ENCODE data around the gene PTPRC.
A peak's percentile ranks its signal among the peaks of the same experiment; 100 is the strongest.

The PTPRC gene

DNA sequence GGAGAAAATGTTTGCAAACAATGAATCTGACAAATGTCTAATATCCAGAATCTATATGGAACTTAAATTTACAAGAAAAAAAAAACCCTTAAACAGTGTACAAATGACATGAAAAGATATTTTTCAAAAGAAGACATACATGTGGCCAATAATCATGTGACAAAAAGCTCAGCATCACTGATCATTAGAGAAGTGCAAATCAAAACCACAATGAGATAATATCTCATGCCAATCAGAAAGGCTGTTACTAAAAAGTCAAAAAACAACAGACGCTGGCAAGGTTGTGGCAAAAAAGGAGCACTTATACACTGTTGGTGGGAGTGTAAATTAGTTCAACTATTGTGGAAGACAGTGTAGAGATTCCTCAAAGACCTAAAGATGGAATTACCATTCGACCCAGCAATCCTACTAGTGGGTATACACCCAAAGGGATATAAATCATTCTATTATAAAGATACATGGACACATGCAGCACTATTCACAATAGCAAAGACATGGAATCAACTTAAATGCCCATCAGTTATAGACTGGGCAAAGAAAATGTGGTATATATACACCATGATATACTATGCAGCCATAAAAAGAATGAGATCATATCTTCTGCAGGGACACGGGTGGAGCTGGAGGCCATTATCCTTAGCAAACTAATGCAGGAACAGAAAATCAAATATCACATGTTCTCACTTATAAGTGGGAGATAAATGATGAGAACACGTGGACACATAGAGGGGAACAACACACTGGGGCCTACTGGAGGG is 123.2 kb downstream of the PTPRC start:
- no peak for DNase-seq (ENCODE audit: low spot score)

- peak; percentile 71 for DNase-seq (ENCODE audit: low spot score)
These were observed 124.5 kb downstream of the PTPRC start for GRCh38 chr1:198763298-198763714.

DNA sequence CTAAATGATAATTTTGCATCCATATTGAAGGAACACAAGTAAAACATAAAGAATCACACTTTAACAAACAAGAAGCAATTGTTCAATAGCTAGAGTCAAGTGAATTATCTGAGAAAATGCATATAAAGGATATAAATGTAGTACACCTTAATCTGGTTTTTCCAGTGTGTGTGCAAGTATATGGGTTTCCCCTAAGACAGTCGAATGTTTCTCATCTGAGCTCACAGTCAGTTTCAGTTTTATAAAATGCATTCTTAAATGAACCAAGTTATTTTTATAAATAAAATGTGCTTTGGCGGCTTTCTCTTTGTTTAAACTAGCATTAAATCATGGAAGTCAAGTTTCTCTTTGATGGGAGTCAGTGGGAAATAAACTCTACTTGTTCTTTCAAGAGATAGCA is 125.9 kb downstream of the PTPRC start:
- no peak for DNase-seq (ENCODE audit: low spot score)

- no peak for DNase-seq (ENCODE audit: low spot score)
These were observed 126.6 kb downstream of the PTPRC start for GRCh38 chr1:198765416-198765815.

DNA sequence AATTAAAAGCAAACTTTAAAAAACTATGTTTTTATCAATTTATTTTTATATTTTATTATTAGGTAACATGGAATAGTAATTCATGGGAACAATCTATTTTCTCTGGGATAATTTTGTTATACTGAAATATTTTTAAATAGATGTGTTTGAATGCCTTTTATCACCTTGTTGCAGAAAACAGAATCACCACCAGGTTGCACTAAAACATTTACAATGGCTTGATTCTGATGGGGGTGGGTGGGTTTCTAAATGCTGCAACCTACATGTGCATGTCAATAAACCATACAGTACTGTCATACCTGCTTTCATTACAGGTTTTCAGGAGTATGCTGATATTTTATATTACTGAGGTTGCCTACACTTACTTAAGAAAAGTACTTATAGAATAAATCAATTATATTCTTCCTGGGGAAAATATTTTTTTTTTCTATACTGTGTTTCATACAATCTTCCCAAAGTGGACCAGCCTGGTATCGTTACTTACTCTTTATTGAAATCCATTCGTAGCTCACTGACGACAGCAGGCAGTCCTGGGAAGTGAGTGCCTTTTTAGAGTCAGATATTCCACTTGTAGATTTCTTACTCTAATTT is 132.8 kb downstream of the PTPRC start:
- DNase-seq (ENCODE audit: low spot score), result peak; percentile 53

GRCh38 chr1:198772626-198773025 is 133.8 kb downstream of the PTPRC start:
- DNase-seq (ENCODE audit: low spot score), result no peak

DNA sequence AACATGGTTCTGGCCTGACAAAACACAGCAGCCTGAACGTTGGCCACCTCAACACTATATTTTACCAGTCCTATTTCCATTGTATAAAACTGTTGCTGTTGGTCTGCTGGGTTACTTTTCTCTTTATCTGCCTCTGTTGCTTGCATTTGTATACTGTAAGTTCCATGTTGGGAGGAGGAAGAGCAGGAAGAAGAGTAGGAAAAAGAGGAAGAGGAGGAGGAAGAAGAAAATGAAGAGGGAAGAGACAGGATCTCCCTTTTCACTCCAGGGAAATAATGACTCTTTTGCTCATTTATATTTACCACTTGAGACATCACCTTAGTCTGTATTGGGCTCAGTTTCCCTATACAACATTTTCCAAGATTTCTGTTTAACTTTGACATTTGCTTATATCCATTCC is 134.2 kb downstream of the PTPRC start:
- DNase-seq (ENCODE audit: low spot score), result no peak

DNA sequence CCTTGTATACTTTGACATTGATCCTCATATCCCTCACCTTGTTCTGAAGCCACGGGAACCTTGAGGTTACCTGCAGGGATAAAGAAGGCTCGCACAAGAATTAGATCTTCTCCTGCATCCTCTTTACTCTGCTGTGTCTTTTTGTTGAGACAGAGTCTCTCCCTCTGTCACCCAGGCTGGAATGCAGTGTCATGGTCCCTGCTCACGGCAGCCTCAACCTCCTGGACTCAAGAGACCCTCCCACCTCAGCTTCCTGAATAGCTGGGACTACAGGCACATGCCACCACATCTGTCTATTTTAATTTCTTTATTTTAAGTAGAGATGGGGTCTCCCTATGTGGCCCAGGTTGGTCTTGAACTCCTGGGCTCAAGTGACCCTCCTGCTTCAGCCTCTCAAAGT is 134.7 kb downstream of the PTPRC start:
- no peak for DNase-seq (ENCODE audit: low spot score)

- DNase-seq (ENCODE audit: low spot score), result no peak
These were observed 135.6 kb downstream of the PTPRC start for GRCh38 chr1:198774421-198774820.

- DNase-seq (ENCODE audit: low spot score), result no peak
These were observed 136.8 kb downstream of the PTPRC start for GRCh38 chr1:198775606-198776005.

DNA sequence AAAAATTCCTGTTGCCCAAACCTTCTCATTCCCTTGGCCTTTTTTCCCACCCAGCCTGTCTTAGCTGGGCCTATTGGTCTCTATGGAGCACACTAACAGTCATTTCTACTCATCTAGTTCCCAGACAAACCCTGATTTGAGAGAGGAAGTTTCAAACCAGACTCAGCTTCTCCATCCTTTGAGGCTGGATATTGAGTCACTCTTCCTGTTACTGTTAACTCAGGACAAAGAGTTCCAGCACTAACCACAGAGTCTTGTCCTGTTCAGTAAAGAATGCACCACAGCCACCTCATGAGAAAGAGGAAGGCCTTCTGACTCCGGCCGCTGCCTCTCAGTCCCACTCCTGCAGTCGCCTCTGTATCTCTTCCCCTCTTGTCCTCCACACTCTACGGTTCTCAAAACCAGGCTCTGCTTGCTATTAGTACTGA is 137.8 kb downstream of the PTPRC start:
- peak; percentile 90 for DNase-seq (ENCODE audit: low spot score)

- no peak for DNase-seq (ENCODE audit: low spot score)
These were observed 139.2 kb downstream of the PTPRC start for GRCh38 chr1:198778049-198778448.

- no peak for DNase-seq (ENCODE audit: low spot score)
These were observed 141.5 kb downstream of the PTPRC start for GRCh38 chr1:198780376-198780775.

DNA sequence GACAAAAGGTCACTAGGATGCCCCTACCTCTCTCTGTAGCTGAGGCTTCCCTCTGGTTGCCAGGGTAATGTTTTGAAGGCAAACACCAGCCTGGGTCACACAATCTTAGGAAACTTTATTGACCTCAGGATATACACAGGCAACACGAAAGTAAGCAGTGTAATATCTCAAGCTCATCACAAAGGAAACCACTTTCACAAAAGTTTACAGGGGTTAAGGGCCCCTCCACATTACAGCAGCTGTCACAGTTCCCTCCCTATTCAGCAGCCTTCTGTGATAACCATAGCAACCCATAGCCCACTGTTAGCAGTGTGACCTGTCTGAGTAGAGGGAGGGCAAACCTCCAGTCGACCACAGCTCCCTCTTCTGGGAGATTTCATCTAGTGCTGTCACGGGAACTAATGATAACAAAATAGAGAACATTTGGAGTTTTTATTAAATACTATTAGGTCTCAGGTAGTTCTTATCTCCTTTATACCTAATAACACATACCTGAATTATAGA is 149.8 kb downstream of the PTPRC start:
- no peak for DNase-seq (ENCODE audit: low spot score)

- no peak for DNase-seq (ENCODE audit: low spot score)
These were observed 154.9 kb downstream of the PTPRC start for GRCh38 chr1:198793714-198794113.

GRCh38 chr1:198794498-198794897 is 155.7 kb downstream of the PTPRC start:
- DNase-seq (ENCODE audit: low spot score), result no peak

DNA sequence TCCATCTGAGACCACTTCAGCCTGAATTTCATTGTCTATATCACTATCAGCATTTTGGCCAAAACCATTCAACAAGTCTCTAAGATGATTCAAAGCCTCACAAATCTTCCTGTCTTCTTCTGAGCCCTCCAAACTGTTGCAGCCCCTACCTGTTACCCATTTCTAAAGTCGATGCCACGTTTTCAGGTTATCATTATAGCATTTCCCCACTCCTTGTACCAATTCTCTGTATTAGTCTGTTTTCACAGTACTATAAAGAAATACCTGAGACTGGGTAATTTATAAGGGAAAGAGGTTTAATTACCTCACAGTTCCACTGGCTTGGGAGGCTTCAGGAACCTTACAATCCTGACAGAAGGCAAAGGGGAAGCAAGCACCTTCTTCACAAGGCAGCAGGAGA is 158.8 kb downstream of the PTPRC start:
- no peak for DNase-seq (ENCODE audit: low spot score)

DNA sequence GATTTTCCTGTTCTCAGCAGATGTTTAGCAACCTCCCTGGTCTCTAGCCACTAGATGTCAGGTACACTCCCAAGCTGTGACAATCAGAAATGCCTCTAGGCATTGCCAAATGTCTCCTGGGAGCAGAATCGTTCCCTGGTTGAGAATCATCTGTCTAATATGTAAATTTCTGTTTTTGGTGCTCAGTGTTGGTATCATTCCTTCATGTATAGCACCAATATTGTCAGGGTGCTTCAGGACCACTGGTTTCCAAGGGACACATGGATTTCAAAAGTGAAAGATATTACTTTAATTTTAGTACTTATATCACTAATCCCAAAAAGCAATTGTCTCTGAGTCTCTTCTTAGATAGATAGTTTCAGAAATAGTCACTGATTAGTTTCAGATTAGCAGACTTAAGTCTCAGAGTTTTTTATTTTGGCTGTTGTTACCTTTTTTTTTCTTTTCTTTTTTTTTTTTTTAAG is 160.1 kb downstream of the PTPRC start:
- DNase-seq (ENCODE audit: low spot score), result no peak

DNA sequence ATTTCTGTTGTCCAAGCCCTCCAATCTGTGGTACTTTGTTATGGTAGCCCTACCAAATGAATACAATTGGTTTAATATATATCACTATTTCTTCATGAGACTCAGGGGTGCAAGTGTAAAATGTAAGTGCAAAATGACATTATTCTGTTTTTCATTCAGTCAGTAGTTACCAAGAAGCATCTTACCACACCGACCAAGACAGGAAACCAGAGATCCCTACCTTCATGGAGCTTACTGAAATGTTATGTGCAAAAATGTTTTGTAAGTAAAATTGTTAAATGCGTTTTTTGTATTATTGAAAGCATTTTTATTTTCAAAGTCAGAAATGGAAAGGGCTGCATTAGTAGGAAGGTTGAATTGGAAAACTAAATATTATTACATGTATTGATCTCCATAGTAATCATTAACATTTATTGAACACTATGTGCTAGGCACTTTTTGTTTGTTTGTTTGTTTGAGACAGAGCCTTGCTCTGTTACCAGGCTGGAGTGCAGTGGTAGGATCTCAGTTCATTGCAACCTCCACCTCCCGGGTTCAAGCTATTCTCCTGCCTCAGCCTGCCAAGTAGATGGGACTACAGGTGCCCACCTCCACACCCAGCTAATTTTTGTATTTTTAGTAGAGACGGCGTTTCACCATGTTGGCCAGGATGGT is 166.8 kb downstream of the PTPRC start:
- no peak for DNase-seq (ENCODE audit: low spot score)

DNA sequence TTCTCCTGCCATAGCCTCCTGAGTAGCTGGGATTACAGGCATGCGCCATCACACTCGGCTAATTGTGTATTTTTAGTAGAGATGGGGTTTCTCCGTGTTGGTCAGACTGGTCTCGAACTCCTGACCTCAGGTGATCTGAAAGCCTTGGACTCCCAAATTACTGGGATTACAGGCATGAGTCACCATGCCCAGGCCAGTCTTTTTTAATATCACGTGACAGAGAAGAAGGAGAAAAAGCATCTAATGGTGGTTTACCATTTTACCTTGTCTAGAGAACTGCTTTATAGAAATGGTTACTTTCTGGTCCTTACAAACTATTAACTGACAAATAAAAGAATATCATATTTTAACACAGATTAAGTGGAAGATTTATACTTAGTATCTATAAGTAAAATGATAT is 168.0 kb downstream of the PTPRC start:
- DNase-seq (ENCODE audit: low spot score), result no peak
